Measurements from ENCODE around the gene MYLK3.
A peak's percentile ranks its signal among the peaks of the same experiment; 100 is the strongest.

The MYLK3 gene

DNA sequence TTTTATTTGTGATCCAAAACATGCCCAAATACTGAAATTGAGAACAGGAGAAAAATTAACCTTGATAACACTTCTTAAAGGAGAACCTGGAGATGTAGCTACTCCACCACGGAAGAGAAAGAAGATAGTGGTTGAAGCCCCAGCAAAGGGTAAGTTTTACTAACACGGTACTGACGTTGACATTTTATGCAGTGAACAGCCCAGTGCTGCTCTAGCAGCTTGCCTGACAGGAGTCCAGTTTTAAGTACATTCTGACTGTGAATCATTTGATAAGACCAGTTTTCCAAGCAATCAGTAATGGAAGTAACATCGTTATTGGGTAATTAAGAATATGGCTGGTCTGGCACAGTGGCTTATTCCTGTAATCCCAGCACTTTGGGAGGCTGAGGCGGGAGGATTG is 52.2 kb downstream of the MYLK3 start:
- TF ChIP-seq, protein P1, sequence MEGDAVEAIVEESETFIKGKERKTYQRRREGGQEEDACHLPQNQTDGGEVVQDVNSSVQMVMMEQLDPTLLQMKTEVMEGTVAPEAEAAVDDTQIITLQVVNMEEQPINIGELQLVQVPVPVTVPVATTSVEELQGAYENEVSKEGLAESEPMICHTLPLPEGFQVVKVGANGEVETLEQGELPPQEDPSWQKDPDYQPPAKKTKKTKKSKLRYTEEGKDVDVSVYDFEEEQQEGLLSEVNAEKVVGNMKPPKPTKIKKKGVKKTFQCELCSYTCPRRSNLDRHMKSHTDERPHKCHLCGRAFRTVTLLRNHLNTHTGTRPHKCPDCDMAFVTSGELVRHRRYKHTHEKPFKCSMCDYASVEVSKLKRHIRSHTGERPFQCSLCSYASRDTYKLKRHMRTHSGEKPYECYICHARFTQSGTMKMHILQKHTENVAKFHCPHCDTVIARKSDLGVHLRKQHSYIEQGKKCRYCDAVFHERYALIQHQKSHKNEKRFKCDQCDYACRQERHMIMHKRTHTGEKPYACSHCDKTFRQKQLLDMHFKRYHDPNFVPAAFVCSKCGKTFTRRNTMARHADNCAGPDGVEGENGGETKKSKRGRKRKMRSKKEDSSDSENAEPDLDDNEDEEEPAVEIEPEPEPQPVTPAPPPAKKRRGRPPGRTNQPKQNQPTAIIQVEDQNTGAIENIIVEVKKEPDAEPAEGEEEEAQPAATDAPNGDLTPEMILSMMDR (IDR thresholded peaks at IDR 0.05; ENCODE audit: borderline replicate concordance, insufficient read depth, low read depth, low read length), result no peak

DNA sequence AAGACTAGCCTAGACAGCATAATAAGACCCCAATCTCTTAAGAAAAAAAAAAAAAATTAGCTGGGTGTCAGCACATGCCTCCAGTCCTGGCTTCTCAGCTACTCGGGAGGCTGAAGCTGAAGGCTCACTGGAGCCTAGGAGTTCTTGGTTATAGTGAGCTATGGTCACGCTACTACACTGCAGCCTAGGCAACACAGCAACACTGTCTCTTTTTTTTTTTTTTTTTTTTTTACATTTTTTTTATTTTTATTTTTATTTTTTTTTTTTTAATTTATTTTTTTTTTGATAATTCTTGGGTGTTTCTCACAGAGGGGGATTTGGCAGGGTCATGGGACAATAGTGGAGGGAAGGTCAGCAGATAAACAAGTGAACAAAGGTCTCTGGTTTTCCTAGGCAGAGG is 54.5 kb downstream of the MYLK3 start:
- TF ChIP-seq, protein P1 (IDR thresholded peaks at IDR 0.05; ENCODE audit: borderline replicate concordance, insufficient read depth, low read depth, low read length), result no peak
- no peak overlapping the region for H3K4me3 ChIP-seq (ENCODE audit: low read depth, low read length)

More for the DNA sequence above, 52.2 kb downstream of the MYLK3 start:
- no peak overlapping the region for H3K4me3 ChIP-seq (ENCODE audit: low read depth, low read length)

DNA sequence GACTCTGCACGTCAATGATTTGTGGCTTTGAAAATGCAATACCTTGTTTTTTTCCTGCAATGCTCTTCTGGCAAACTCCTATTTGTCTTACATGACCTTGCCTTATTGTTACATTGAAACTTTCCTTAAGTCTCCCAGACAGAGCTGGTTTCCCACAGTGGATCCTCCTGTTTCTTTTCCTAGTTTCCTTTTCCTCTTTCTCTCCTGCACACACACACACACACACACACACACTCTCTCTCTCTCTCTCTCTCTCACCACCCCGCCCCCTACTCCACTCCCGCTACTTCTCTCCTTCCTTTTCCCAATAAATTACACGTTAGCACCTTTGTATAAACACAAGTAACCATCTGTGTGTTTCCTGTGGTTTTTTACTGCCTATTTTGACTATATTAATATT is 56.4 kb downstream of the MYLK3 start:
- H3K4me3 ChIP-seq (ENCODE audit: low read depth, low read length), result peak overlapping the region; percentile 75
- TF ChIP-seq, protein P1 (IDR thresholded peaks at IDR 0.05; ENCODE audit: borderline replicate concordance, insufficient read depth, low read depth, low read length), result no peak

DNA sequence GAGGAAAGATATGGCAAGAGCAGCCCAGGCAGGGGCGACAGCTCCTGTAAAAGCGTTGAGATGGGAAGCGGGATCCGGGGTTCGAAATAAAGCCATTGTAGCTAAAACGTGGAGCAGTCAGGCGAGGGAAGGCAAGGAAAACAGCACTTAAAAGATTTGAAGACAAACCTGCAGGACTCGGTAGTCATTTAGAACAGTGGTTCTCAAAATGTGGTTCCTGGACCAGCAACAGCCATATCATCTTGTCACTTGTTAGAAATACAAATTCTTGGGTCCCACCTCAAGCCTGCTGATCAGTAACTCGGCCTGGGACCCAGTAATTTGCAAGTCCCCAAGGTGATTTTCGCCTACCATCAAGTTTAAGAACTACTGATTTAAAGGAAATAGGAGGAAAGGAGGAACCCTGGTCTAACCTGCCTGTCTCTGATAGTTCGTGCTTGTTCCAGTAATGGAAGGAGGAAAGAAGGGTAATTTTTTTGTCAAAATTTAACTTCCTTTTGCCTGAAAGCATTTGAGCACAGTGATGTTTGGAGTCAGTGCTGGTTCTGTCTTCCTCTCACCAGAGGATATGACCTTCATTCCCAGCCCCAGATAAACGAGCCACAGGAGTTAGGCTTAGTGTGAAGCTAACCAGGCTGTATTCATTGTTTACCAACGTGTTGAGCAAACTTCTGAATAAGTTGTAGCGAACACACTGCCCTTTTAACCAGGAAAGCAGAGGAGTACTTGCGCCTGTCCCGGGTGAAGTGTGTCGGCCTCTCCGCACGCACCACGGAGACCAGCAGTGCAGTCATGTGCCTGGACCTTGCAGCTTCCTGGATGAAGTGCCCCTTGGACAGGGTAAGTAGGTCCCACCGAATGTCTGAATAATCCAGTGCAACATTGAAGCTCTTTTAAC is 57.6 kb downstream of the MYLK3 start:
- H3K4me3 ChIP-seq (ENCODE audit: low read depth, low read length), result peak overlapping the region; percentile 75
- TF ChIP-seq, protein P1 (IDR thresholded peaks at IDR 0.05; ENCODE audit: borderline replicate concordance, insufficient read depth, low read depth, low read length), result no peak

DNA sequence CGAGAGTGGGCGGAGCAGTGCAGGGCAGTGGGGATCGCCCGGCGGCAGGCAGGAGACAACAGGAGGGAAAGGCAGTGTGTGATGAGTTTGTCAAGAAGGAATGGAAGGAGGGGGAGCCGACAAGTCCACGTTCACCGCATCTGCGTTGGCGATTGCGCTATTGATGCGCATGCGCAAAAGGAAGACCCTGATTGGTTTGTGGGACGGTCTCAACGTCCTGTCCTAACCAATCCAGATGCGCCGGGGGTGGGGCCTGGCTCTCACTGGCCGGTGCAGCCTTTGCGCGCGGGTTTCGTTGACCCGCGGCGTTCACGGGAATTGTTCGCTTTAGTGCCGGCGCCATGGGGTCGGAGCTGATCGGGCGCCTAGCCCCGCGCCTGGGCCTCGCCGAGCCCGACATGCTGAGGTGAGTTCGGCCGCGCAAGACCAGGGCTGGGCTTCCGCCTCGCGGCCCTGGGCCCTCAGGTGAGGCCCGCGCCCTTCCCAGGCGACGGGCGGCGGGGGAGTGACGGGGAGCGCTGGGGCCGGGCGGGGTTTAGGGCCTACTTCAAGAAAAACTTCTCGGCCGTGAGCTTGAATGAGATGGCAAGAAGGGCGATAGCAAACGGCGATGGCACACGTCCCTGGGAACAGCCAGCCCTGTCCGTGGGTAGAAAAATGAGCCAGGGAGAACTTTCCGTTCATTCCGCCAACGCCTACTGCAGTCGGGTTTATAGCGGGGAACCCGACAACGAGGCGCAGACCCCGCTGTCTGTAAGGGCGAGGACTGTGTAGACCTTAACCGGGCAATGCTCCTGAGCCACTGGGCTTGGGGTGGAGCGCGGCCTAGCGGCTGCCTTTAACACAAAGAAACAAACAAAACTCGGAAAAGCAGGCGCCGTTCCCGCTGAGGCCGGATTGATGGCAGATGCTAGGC is 58.5 kb downstream of the MYLK3 start, which contains the start of gene ORC6:
TSS of gene ORC6 (plus strand) at position 295 of the 916 bp plus-strand sequence. CDS start at position 342, 47 bp downstream.
- peak within 1 kb of the TSS; percentile 75 for H3K4me3 ChIP-seq (ENCODE audit: low read depth, low read length)
- TF ChIP-seq, protein P1 (IDR thresholded peaks at IDR 0.05; ENCODE audit: borderline replicate concordance, insufficient read depth, low read depth, low read length), result peak; percentile 69

DNA sequence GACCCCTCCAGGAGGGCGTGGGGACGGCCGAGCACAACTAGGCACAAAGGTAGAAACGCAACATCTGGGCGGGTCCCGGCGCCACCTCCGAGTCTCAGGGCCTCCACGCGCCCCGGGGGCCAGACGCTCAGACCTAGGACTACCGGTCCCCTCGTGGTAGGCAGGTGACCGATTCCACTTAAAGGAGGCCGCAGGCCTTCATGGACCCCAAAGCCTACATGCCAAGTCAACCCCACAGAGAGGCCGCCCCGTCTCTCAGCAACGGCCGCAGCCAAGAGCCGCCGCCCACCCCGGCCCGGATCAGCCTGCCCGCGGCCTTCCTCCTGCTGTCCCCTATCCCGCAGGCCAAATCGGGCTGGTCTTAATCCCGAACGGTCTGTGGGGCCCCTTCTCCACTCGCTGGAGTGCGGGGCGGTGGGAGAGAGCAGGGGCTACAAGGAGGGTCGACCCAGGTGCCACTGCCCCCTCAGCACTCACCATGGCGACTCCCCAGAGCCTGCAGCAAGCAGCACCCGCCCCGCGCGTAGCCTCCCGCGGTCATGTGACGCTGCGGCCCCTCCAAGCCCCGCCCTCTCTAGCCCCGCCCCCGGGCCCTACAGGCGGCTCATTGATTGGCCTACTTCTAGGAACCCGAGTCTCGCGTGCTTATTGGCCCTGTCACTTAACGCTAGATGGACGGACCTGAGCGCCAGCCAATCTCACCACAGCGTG is 59.3 kb downstream of the MYLK3 start, which contains the start of gene VPS35:
TSS of gene VPS35 (minus strand) at position 525 of the 711 bp plus-strand sequence. CDS start at position 480, 45 bp downstream.
- TF ChIP-seq, protein P1 (IDR thresholded peaks at IDR 0.05; ENCODE audit: borderline replicate concordance, insufficient read depth, low read depth, low read length), result peak; percentile 44
- H3K4me3 ChIP-seq (ENCODE audit: low read depth, low read length), result peak within 1 kb of the TSS; percentile 75

Measured in GM12875 (cell line).